NT2/D1 (cell line): ENCODE data around the gene UBE2E1.

Source experiments
- SUZ12 ChIP-seq: IDR thresholded peaks from 2 replicates; pipeline ENCODE4 v1.6.1; 2011; ENCODE audit not compliant: insufficient read length, insufficient read depth; ENCODE audit errors: extremely low read depth
- YY1 ChIP-seq: IDR thresholded peaks from 2 replicates; pipeline ENCODE4 v1.6.1; 2011; ENCODE audit not compliant: insufficient read length, insufficient read depth
- ZNF274 ChIP-seq: IDR thresholded peaks from 2 replicates; pipeline ENCODE4 v1.6.1; 2011; ENCODE audit warnings: mild to moderate bottlenecking, low read depth, low read length

- TF ChIP-seq ZNF274 = no peak
- no peak for TF ChIP-seq YY1
- no peak for TF ChIP-seq SUZ12
These were observed 131.5 kb downstream of the UBE2E1 start for GRCh38 chr3:23937296-23937695.
